Kidney epithelial cell (primary cell): ENCODE data around the gene DEPDC7. TPM values are rescaled to one million over a fixed set of nuclear protein-coding genes. Genes with fewer than 3 reads are reported as not detected.

ENCODE experiments used
- DNase-seq: peaks from one replicate; pipeline ENCODE4 v3.0.0-alpha.2; 2010; ENCODE audit warnings: low read depth
- H3K27me3 ChIP-seq: 2 replicates; pipeline ENCODE4 v1.6.0; 2011; ENCODE audit warnings: low read length; ENCODE audit not compliant: control insufficient read depth, insufficient read depth
- H3K36me3 ChIP-seq: 2 replicates; pipeline ENCODE4 v1.5.1; 2011; ENCODE audit warnings: low read length; ENCODE audit not compliant: control insufficient read depth, insufficient read depth
- H3K4me3 ChIP-seq: 2 replicates; pipeline ENCODE4 v1.5.1; 2011; ENCODE audit warnings: low read depth, mild to moderate bottlenecking, control low read depth, low read length
- CTCF ChIP-seq: IDR thresholded peaks from 2 replicates; pipeline ENCODE4 v1.5.1; 2011; ENCODE audit warnings: mild to moderate bottlenecking, moderate library complexity, low read length, control low read depth, inconsistent platforms; ENCODE audit not compliant: insufficient read depth, poor library complexity, severe bottlenecking
- total RNA-seq: library from RNA; depleted of rRNA; stranded (reverse); fragments of >200 nt; gene quantifications from 2 replicates; pipeline ENCODE4 v1.2.3, GENCODE V29; 2015

Gene DEPDC7
- total RNA-seq, 1 donor from 2014 or later = 0.63 TPM

DNA sequence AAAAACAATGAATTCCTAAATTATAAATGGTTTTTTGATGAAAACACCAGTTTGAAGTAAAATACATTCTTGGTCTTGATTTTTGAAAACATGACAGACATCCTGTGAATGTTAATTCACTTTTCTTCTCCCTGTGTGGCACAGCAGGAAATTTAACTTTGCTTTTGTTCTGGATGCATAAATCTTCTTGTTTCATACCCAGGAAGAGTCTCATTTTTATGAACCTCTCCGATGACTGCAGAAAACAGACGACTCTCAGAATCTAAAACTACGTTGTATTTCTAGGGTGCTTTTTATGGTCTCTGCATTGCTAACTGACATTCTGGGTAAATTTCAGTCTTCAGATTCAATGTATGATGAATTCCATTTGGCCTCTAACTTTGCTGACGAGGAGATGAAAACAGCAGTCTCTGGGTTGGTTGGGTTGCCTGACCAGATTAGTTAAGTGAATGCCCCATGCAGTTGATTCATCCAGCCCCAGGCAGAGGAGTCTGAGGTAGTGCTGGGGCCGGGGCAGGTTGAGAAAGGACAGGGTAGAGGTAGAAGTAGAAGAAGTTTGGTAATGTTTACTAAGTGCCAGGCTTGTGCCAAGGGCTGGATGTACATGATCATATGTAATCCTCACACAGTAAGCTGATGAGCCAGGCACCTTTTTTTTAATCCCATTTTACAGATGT, 43.8 kb downstream of the DEPDC7 start:
- no peak for TF ChIP-seq CTCF
- no peak overlapping the region for H3K4me3 ChIP-seq
- DNase-seq = no peak
- H3K27me3 ChIP-seq = no peaks in the 10 kb centered on the region
- H3K36me3 ChIP-seq = no peaks in the 10 kb centered on the region

DNA sequence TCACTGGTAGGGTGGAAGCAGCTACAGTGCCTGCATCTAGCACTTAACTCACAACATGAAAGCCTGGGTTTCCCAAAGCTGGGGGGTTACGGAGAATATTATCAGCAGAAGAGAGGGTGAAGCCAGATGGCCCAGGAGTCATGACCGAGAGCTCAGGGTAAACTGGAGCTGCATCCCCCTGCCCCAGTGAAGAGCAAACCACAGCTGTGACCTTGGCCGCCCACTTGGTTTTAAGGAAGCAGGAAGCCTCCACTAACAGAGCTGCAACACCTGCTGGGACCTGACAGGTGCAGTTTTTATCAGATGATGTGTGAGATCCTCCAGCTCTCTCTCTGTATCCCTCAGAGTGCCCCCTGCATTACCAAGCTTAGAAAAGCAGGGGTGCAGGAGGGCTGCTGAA, 44.6 kb downstream of the DEPDC7 start:
- Histone ChIP-seq H3K36me3 (no peaks in the 10 kb centered on the region), H3K4me3 (no peak overlapping the region), H3K27me3 (no peaks in the 10 kb centered on the region)
- no peak for DNase-seq
- no peak for TF ChIP-seq CTCF

- TF ChIP-seq CTCF = no peak
- DNase-seq = no peak
- no peak overlapping the region for H3K4me3 ChIP-seq
- H3K27me3 ChIP-seq = no peaks in the 10 kb centered on the region
- H3K36me3 ChIP-seq = no peaks in the 10 kb centered on the region
Measured at GRCh38 chr11:33062137-33062536, 46.5 kb downstream of the DEPDC7 start.

DNA sequence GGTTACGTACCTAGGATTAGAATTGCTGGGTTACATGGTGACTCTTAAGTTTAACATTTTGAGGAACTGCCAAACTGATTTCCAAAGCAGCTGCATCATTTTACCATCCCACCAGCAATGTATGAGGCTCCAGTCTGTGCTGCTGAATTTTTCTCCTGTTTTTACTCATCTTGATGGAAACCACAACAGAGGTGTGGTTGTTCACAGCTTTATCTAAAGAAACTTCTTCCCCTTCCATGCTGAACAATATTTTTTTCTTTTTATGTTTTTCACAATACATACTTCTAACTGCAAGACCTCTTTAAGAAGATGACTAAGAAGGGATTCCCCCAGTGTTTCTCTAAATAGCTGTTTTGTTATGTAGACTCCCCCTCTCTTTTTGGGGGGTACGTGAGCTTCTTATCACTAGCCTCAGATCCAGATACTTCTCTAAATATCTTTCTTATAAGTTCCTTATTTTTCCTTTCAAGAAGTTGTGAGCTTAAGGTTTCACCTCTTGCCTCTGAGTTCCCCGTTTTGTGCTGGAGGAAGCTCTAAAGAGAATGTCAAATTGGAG, 47.7 kb downstream of the DEPDC7 start:
- Histone ChIP-seq H3K36me3 (no peaks in the 10 kb centered on the region), H3K4me3 (no peak overlapping the region), H3K27me3 (no peaks in the 10 kb centered on the region)
- TF ChIP-seq CTCF = no peak
- no peak for DNase-seq

GRCh38 chr11:33064033-33064825, 48.6 kb downstream of the DEPDC7 start:
- no peak for TF ChIP-seq CTCF

GRCh38 chr11:33064866-33065265, 49.2 kb downstream of the DEPDC7 start:
- no peaks in the 10 kb centered on the region for H3K27me3 ChIP-seq
- H3K4me3 ChIP-seq = no peak overlapping the region
- H3K36me3 ChIP-seq = peaks cover 2% of the 10 kb centered on the region
- no peak for DNase-seq
- TF ChIP-seq CTCF = no peak

More at GRCh38 chr11:33064033-33064825, 48.6 kb downstream of the DEPDC7 start:
- no peak overlapping the region for H3K4me3 ChIP-seq
- peaks cover 2% of the 10 kb centered on the region for H3K36me3 ChIP-seq
- no peak for DNase-seq
- H3K27me3 ChIP-seq = no peaks in the 10 kb centered on the region
